GM12872 (cell line): ENCODE measurements around the gene MAP9.

ENCODE experiments used
- TF ChIP-seq, protein P1 (sequence below): IDR thresholded peaks from 3 replicates; pipeline ENCODE4 v1.5.1; 2011; ENCODE audit warnings: low read depth, mild to moderate bottlenecking, low read length, moderate library complexity; ENCODE audit not compliant: insufficient read depth

MAP9 gene

DNA sequence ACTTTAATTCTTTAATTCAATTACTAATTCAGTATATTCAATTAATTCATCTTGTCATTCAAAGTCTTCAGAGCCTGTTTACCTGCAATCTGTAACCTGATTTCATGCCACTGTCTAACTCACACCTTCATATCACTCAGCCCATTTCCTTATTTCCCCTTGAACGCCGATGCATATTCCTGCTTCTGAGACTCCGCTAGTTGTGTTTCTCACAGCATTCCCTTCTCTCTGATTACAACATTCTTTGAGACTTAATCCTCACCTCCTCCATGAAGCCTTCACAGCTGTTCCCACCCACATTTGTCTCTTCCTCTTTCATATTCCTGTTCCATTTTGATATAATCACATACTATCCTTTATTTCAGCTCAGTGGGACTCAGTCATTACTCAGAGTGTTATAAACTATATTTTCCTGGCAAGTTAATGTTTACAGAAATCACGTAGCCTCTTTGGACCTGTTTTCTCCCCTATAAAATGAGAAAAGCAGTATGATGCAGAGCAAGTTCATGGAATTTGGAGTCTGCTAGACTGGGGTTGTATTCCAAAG lies 69.0 kb downstream of the MAP9 start:
- TF ChIP-seq, protein P1, sequence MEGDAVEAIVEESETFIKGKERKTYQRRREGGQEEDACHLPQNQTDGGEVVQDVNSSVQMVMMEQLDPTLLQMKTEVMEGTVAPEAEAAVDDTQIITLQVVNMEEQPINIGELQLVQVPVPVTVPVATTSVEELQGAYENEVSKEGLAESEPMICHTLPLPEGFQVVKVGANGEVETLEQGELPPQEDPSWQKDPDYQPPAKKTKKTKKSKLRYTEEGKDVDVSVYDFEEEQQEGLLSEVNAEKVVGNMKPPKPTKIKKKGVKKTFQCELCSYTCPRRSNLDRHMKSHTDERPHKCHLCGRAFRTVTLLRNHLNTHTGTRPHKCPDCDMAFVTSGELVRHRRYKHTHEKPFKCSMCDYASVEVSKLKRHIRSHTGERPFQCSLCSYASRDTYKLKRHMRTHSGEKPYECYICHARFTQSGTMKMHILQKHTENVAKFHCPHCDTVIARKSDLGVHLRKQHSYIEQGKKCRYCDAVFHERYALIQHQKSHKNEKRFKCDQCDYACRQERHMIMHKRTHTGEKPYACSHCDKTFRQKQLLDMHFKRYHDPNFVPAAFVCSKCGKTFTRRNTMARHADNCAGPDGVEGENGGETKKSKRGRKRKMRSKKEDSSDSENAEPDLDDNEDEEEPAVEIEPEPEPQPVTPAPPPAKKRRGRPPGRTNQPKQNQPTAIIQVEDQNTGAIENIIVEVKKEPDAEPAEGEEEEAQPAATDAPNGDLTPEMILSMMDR, result no peak

GRCh38 chr4:155305619-155306018 lies 71.1 kb downstream of the MAP9 start:
- TF ChIP-seq, protein P1, result no peak

- TF ChIP-seq, protein P1, result no peak
Observed at GRCh38 chr4:155304375-155304774, 72.4 kb downstream of the MAP9 start.

DNA sequence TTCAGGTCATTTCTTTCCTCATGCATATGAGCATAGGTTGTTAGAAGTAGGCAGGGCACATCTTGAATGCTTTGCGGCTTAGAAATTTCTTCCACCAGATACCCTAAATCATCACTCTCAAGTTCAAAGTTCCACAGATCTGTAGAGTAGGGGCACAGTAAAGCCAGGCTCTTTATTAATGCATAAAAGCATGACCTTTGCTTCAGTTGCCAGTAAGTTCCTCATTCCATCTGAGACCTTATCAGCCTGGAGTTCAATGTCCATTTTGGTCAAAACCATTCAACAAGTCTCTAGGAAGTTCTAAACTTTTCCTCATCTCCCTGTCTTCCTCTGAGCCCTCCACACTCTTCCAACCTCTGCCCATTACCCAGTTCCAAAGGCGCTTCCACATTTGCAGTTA lies 77.7 kb downstream of the MAP9 start:
- TF ChIP-seq, protein P1, result no peak
